Lower lobe of right lung (tissue), 2 donors: ENCODE measurements around the gene RASL11B. TPM values are rescaled to one million over a fixed set of nuclear protein-coding genes. Genes with fewer than 3 reads are reported as not detected.

Experiments used
- ATAC-seq, 2 donors: fragments of 200-7000 bp; cut with Tn5 transposase; one replicate each; pipeline ENCODE4 v1.9.1; 2020 to 2022; ENCODE audit warnings: mild to moderate bottlenecking in 2 of 2, moderate library complexity in 2 of 2
- DNase-seq: peaks from one replicate; pipeline ENCODE4 v3.0.0-alpha.2; 2020
- H3K27ac ChIP-seq: fragments of 200-600 bp; one replicate; pipeline ENCODE4 v1.8.0; 2022
- H3K27me3 ChIP-seq: fragments of 200-600 bp; one replicate; pipeline ENCODE4 v1.8.0; 2022; ENCODE audit warnings: low read depth
- H3K36me3 ChIP-seq: fragments of 200-600 bp; one replicate; pipeline ENCODE4 v1.8.0; 2022; ENCODE audit warnings: mild to moderate bottlenecking
- H3K4me1 ChIP-seq: fragments of 200-600 bp; one replicate; pipeline ENCODE4 v1.8.0; 2022
- H3K4me3 ChIP-seq: fragments of 200-600 bp; one replicate; pipeline ENCODE4 v1.8.0; 2022; ENCODE audit warnings: mild to moderate bottlenecking
- H3K9me3 ChIP-seq: fragments of 200-600 bp; one replicate; pipeline ENCODE4 v1.8.0; 2022
- CTCF ChIP-seq: fragments of 200-600 bp; IDR thresholded peaks from one replicate; pipeline ENCODE4 v1.8.0; 2022; ENCODE audit warnings: antibody characterized with exemption, mild to moderate bottlenecking
- intact Hi-C: fragments of 100-400 bp; cut with DNase I; formaldehyde crosslinking; loops from one replicate; pipeline ENCODE4 v1.11.0; 2022
- long read RNA-seq: library from polyadenylated mRNA; unstranded; transcript quantifications from one replicate; pipeline ENCODE4 v2.0.0, GENCODE V29; 2021
- total RNA-seq: library from RNA; stranded (reverse); fragmentation: NEBNext Ultra II Directional; extraction: Animal tissue kit (Norgen Biotek cat#: 25700); gene quantifications from one replicate; pipeline ENCODE4 v1.2.1, GENCODE V29; 2021
- donor health status: DM: no; HTN: yes; CAD: no; lungs with severe emphysema.

The RASL11B gene
- 0.41 TPM for total RNA-seq
- long read RNA-seq = 0 reads

GRCh38 chr4:52861879-52862616 lies at the start of gene RASL11B:
RASL11B (plus strand) TSS chr4:52862317; CDS start chr4:52862508, 191 bp downstream.
- peak; percentile 98 to 99 for ATAC-seq
- Histone ChIP-seq H3K4me1 (peaks cover 24% of the 10 kb centered on the region), H3K36me3 (no peaks in the 10 kb centered on the region), H3K27ac (peak within 1 kb of the TSS; percentile 13), H3K9me3 (no peaks in the 10 kb centered on the region), H3K27me3 (peaks cover 10% of the 10 kb centered on the region), H3K4me3 (peak within 1 kb of the TSS; percentile 69)
- peak; percentile 84 for DNase-seq
- intact Hi-C loops = no loop called here
- TF ChIP-seq CTCF = peak; percentile 48

GRCh38 chr4:52813546-52813945 lies 48.6 kb upstream of the RASL11B start:
- no peaks in the 10 kb centered on the region for H3K36me3 ChIP-seq
- H3K9me3 ChIP-seq = no peaks in the 10 kb centered on the region
- no peak overlapping the region for H3K27ac ChIP-seq
- H3K4me1 ChIP-seq = no peaks in the 10 kb centered on the region
- intact Hi-C loops = no loop called here
- DNase-seq = no peak
- H3K4me3 ChIP-seq = no peak overlapping the region
- H3K27me3 ChIP-seq = no peaks in the 10 kb centered on the region
- TF ChIP-seq CTCF = no peak
- no peak for ATAC-seq

- no peak for DNase-seq
- peak overlapping the region; percentile 31 for H3K27ac ChIP-seq
- intact Hi-C loops = no loop called here
- H3K9me3 ChIP-seq = no peaks in the 10 kb centered on the region
- no peak for ATAC-seq
- H3K27me3 ChIP-seq = no peaks in the 10 kb centered on the region
- H3K4me3 ChIP-seq = no peak overlapping the region
- H3K36me3 ChIP-seq = no peaks in the 10 kb centered on the region
- no peak for TF ChIP-seq CTCF
- H3K4me1 ChIP-seq = peaks cover 5% of the 10 kb centered on the region
These were observed 39.5 kb upstream of the RASL11B start for GRCh38 chr4:52822583-52822971.

- peak; percentile 16 to 38 for ATAC-seq
- intact Hi-C loops = no loop called here
These were observed 39.0 kb upstream of the RASL11B start for GRCh38 chr4:52822972-52823701.

GRCh38 chr4:52823702-52824092 lies 38.4 kb upstream of the RASL11B start:
- no peaks in the 10 kb centered on the region for H3K9me3 ChIP-seq
- intact Hi-C loops = no loop called here
- no peak overlapping the region for H3K4me3 ChIP-seq
- DNase-seq = no peak
- peaks cover 5% of the 10 kb centered on the region for H3K4me1 ChIP-seq
- no peak for TF ChIP-seq CTCF
- no peaks in the 10 kb centered on the region for H3K27me3 ChIP-seq
- no peaks in the 10 kb centered on the region for H3K36me3 ChIP-seq
- ATAC-seq = no peak
- H3K27ac ChIP-seq = no peak overlapping the region

More at GRCh38 chr4:52822972-52823701, 39.0 kb upstream of the RASL11B start:
- Histone ChIP-seq H3K9me3 (no peaks in the 10 kb centered on the region), H3K27me3 (no peaks in the 10 kb centered on the region), H3K27ac (peak overlapping the region; percentile 31), H3K4me1 (peaks cover 5% of the 10 kb centered on the region), H3K36me3 (no peaks in the 10 kb centered on the region), H3K4me3 (no peak overlapping the region)
- DNase-seq = no peak
- TF ChIP-seq CTCF = no peak
